SU-DHL-6 (cell line): ENCODE measurements around the gene USP10.

Source experiments
- EZH2phosphoT487 ChIP-seq: fragments of 200-600 bp; sonication (generic), shearing (Covaris generic); conservative IDR thresholded peaks from 2 replicates; pipeline ENCODE4 v1.6.1; 2018; ENCODE audit warnings: mild to moderate bottlenecking, antibody characterized with exemption, low read length, moderate library complexity, mixed read lengths
- TF ChIP-seq, protein P1 (sequence below): fragments of 200-600 bp; sonication (generic); IDR thresholded peaks from one replicate; pipeline ENCODE4 v1.5.1; 2017; ENCODE audit warnings: antibody characterized with exemption, mild to moderate bottlenecking, low read length, moderate library complexity; ENCODE audit not compliant: insufficient read depth, poor library complexity, severe bottlenecking

DNA sequence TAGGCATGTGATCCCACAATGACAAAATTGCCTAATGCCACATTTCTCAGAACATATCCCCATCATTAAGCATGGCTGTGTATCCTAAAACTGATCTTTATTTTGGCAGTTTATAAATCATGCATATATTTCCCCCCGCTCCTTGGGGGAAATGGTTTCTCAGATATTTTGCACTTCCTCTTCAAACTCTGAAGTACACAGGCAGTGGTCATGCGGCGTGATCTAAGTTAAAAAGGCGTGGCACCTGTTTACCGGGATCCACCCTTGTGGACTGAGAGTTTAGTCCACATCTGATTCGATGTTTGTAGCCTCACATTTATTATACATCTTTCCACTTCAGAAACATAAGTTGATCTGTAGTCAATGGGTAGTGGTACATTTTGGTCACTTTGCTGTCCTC lies 51.4 kb downstream of the USP10 start:
- TF ChIP-seq, protein P1, sequence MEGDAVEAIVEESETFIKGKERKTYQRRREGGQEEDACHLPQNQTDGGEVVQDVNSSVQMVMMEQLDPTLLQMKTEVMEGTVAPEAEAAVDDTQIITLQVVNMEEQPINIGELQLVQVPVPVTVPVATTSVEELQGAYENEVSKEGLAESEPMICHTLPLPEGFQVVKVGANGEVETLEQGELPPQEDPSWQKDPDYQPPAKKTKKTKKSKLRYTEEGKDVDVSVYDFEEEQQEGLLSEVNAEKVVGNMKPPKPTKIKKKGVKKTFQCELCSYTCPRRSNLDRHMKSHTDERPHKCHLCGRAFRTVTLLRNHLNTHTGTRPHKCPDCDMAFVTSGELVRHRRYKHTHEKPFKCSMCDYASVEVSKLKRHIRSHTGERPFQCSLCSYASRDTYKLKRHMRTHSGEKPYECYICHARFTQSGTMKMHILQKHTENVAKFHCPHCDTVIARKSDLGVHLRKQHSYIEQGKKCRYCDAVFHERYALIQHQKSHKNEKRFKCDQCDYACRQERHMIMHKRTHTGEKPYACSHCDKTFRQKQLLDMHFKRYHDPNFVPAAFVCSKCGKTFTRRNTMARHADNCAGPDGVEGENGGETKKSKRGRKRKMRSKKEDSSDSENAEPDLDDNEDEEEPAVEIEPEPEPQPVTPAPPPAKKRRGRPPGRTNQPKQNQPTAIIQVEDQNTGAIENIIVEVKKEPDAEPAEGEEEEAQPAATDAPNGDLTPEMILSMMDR = no peak
- no peak for TF ChIP-seq EZH2phosphoT487
